IMR-90 (cell line): ENCODE data around the gene COG7. TPM values are rescaled to one million over a fixed set of nuclear protein-coding genes. Genes with fewer than 3 reads are reported as not detected.

Experiments used
- ATAC-seq: fragments of 200-7000 bp; cut with Tn5 transposase; 2 replicates; pipeline ENCODE4 v1.9.1; 2020; ENCODE audit warnings: low read depth, mild to moderate bottlenecking, moderate library complexity
- BruUV-seq: library from RNA; stranded (reverse); fragments of 400-500 nt; replicated peaks from 2 replicates; lab custom pipeline; 2021; lab: Mats Ljungman, UMichigan
- CTCF ChIA-PET: fragments of 300-600 bp; formaldehyde crosslinking; extraction: SDS; loops from one replicate; lab custom pipeline; 2021; ENCODE audit warnings: antibody characterized with exemption; lab: Yijun Ruan, JAX
- POLR2A ChIA-PET: fragments of 300-600 bp; sonication (Branson Sonifier 250); formaldehyde crosslinking; loops from one replicate; lab custom pipeline; 2022; ENCODE audit warnings: antibody characterized with exemption; ENCODE audit not compliant: unreplicated experiment; lab: Charles Lee
- DNase-seq: peaks from one replicate; pipeline ENCODE4 v3.0.0; 2013
- H2AFZ ChIP-seq: replicated peaks from 2 replicates; pipeline ENCODE3; 2013; ENCODE audit warnings: low read length, mild to moderate bottlenecking; ENCODE audit not compliant: poor library complexity
- H2AK5ac ChIP-seq: 2 replicates; pipeline ENCODE4 v1.6.1; 2013; ENCODE audit warnings: low read depth, low read length, inconsistent platforms
- H2AK9ac ChIP-seq: replicated peaks from 2 replicates; pipeline ENCODE3; 2013; ENCODE audit warnings: mild to moderate bottlenecking, low read depth, low read length, moderate library complexity; ENCODE audit not compliant: poor library complexity
- H2BK120ac ChIP-seq: 2 replicates; pipeline ENCODE4 v1.6.1; 2013; ENCODE audit warnings: low read depth, low read length, inconsistent platforms
- H2BK15ac ChIP-seq: 3 replicates; pipeline ENCODE4 v1.6.1; 2013; ENCODE audit warnings: low read depth, low read length, inconsistent platforms
- H2BK20ac ChIP-seq: 2 replicates; pipeline ENCODE4 v1.6.1; 2013; ENCODE audit warnings: low read depth, mild to moderate bottlenecking, inconsistent platforms, low read length, moderate library complexity
- H2BK5ac ChIP-seq: 2 replicates; pipeline ENCODE4 v1.6.1; 2013; ENCODE audit warnings: mild to moderate bottlenecking, low read depth, low read length, inconsistent platforms; ENCODE audit not compliant: poor library complexity, severe bottlenecking
- H3K14ac ChIP-seq: replicated peaks from 2 replicates; pipeline ENCODE4 v1.6.1; 2013; ENCODE audit warnings: low read depth, low read length, inconsistent platforms
- H3K18ac ChIP-seq: 2 replicates; pipeline ENCODE4 v1.6.1; 2013; ENCODE audit warnings: low read depth, low read length, control low read depth
- H3K23ac ChIP-seq: 2 replicates; pipeline ENCODE4 v1.6.1; 2013; ENCODE audit warnings: low read depth, low read length, inconsistent platforms
- H3K27ac ChIP-seq: 2 replicates; pipeline ENCODE4 v1.5.1; 2013; ENCODE audit warnings: mild to moderate bottlenecking, control low read depth, low read length; ENCODE audit not compliant: insufficient read depth
- H3K27me3 ChIP-seq: 2 replicates; pipeline ENCODE4 v1.6.1; 2013; ENCODE audit warnings: low read length; ENCODE audit not compliant: control insufficient read depth, insufficient read depth
- H3K36me3 ChIP-seq: 2 replicates; pipeline ENCODE4 v1.6.1; 2013; ENCODE audit warnings: low read length, mixed read lengths; ENCODE audit not compliant: control insufficient read depth, insufficient read depth
- H3K4ac ChIP-seq: 2 replicates; pipeline ENCODE4 v1.6.1; 2013; ENCODE audit warnings: low read depth, low read length, inconsistent platforms
- H3K4me1 ChIP-seq: 2 replicates; pipeline ENCODE4 v1.6.1; 2013; ENCODE audit warnings: low read length, mixed read lengths; ENCODE audit not compliant: control insufficient read depth, insufficient read depth
- H3K4me2 ChIP-seq: 2 replicates; pipeline ENCODE4 v1.6.1; 2013; ENCODE audit warnings: low read depth, mild to moderate bottlenecking, control low read depth, low read length, moderate library complexity
- H3K4me3 ChIP-seq: 2 replicates; pipeline ENCODE4 v1.5.1; 2013; ENCODE audit warnings: low read depth, mild to moderate bottlenecking, control low read depth, low read length, moderate library complexity; ENCODE audit not compliant: insufficient read depth
- H3K56ac ChIP-seq: 2 replicates; pipeline ENCODE4 v1.6.1; 2013; ENCODE audit warnings: low read length, inconsistent platforms; ENCODE audit not compliant: insufficient read depth; ENCODE audit errors: extremely low read depth
- H3K79me1 ChIP-seq, 2 experiments: 2 replicates each; pipeline ENCODE4 v1.6.1; 2013; ENCODE audit warnings: low read length in 2 of 2, inconsistent platforms in 1 of 2, low read depth in 1 of 2
- H3K9ac ChIP-seq: 2 replicates; pipeline ENCODE4 v1.6.1; 2013; ENCODE audit warnings: low read depth, low read length, control low read depth
- H3K9me1 ChIP-seq: 2 replicates; pipeline ENCODE4 v1.6.1; 2013; ENCODE audit warnings: low read length, inconsistent platforms; ENCODE audit not compliant: insufficient read depth
- H3K9me3 ChIP-seq: 2 replicates; pipeline ENCODE4 v1.6.1; 2013; ENCODE audit warnings: low read length; ENCODE audit not compliant: control insufficient read depth, insufficient read depth
- H4K20me1 ChIP-seq: 2 replicates; pipeline ENCODE4 v1.6.1; 2013; ENCODE audit warnings: low read length, inconsistent platforms; ENCODE audit not compliant: insufficient read depth
- H4K5ac ChIP-seq: 2 replicates; pipeline ENCODE4 v1.6.1; 2013; ENCODE audit warnings: mild to moderate bottlenecking, low read depth, low read length, control low read depth
- H4K8ac ChIP-seq, 2 experiments: 2 replicates each; pipeline ENCODE4 v1.6.1; 2013; ENCODE audit warnings: low read depth in 2 of 2, low read length in 2 of 2, control low read depth in 1 of 2, inconsistent platforms in 1 of 2
- H4K91ac ChIP-seq: 2 replicates; pipeline ENCODE4 v1.6.1; 2013; ENCODE audit warnings: low read depth, low read length, inconsistent platforms; ENCODE audit not compliant: insufficient read depth
- BHLHE40 ChIP-seq: fragments of 150-350 bp; IDR thresholded peaks from 2 replicates; pipeline ENCODE4 v1.6.1; 2016; ENCODE audit warnings: mild to moderate bottlenecking, low read depth, low read length
- CEBPB ChIP-seq: IDR thresholded peaks from 2 replicates; pipeline ENCODE4 v1.6.1; 2012; ENCODE audit warnings: low read depth, low read length, improper control_type of control experiment
- CHD1 ChIP-seq: IDR thresholded peaks from 2 replicates; pipeline ENCODE4 v1.6.1; 2012; ENCODE audit warnings: low read depth, low read length, improper control_type of control experiment
- FOS ChIP-seq: fragments of 150-350 bp; IDR thresholded peaks from 2 replicates; pipeline ENCODE4 v1.6.1; 2016; ENCODE audit warnings: low read depth, low read length
- MAZ ChIP-seq: IDR thresholded peaks from 2 replicates; pipeline ENCODE4 v1.6.1; 2012; ENCODE audit warnings: low read depth, mild to moderate bottlenecking, low read length, improper control_type of control experiment, moderate library complexity, borderline replicate concordance
- MXI1 ChIP-seq: IDR thresholded peaks from 2 replicates; pipeline ENCODE4 v1.6.1; 2012; ENCODE audit warnings: low read depth, mild to moderate bottlenecking, low read length, moderate library complexity, borderline replicate concordance
- NFE2L2 ChIP-seq: fragments of 150-350 bp; IDR thresholded peaks from 2 replicates; pipeline ENCODE4 v1.6.1; 2016; ENCODE audit warnings: low read depth, mild to moderate bottlenecking, low read length
- RFX5 ChIP-seq: IDR thresholded peaks from 2 replicates; pipeline ENCODE4 v1.8.0; 2012; ENCODE audit warnings: low read depth, mild to moderate bottlenecking, low read length, moderate library complexity
- WGBS, 2 experiments: methylation state at CpG; one replicate each; pipeline versions ENCODE4 v1.1.5 to v1.1.7; 2013; ENCODE audit warnings: missing lambda C conversion rate in 2 of 2; ENCODE audit not compliant: insufficient read length in 1 of 2; ENCODE audit errors: extremely low coverage in 2 of 2; 5-methylcytosine and 5-hydroxymethylcytosine counted together
- dilution Hi-C: fragments of 300-500 bp; cut with HindIII; formaldehyde crosslinking; loops from one replicate; pipeline ENCODE4 v1.14.3; 2018; ENCODE audit warnings: low sequenced_read_pairs; ENCODE audit not compliant: unreplicated experiment
- in situ Hi-C: fragments of 300-500 bp; cut with MboI; formaldehyde crosslinking; loops from 3 replicates; pipeline ENCODE4 v1.14.3; 2019; ENCODE audit warnings: low sequenced_read_pairs, inconsistent platforms, mixed read lengths
- intact Hi-C: fragments of 100-400 bp; cut with micrococcal nuclease; formaldehyde crosslinking; loops from 2 replicates; pipeline ENCODE4 v1.10.0; 2022
- polyA plus RNA-seq, 3 experiments: library from polyadenylated mRNA; depleted of rRNA; stranded (reverse); fragments of >200 nt; gene quantifications; 2 replicates each; pipeline ENCODE4 v1.2.3, GENCODE V29; 2012; ENCODE audit warnings: low replicate concordance in 1 of 3
- total RNA-seq: library from RNA; depleted of rRNA; stranded (reverse); fragments of >200 nt; gene quantifications from 2 replicates; pipeline ENCODE4 v1.2.3, GENCODE V29; 2012
- TF ChIP-seq, protein P1 (sequence below): fragments of 150-350 bp; IDR thresholded peaks from 2 replicates; pipeline ENCODE4 v1.6.1; 2017; ENCODE audit warnings: mild to moderate bottlenecking, antibody characterized with exemption, low read length, low read depth
- TF ChIP-seq, protein P2 (sequence below): fragments of 150-350 bp; IDR thresholded peaks from 2 replicates; pipeline ENCODE4 v1.6.1; 2016; ENCODE audit warnings: low read depth, mild to moderate bottlenecking, low read length, moderate library complexity, borderline replicate concordance

The COG7 gene
- total and polyA plus RNA-seq, 2 of the 4 experiments (the other 2 are of a cell fraction), result 28.5 to 43.7 TPM

DNA sequence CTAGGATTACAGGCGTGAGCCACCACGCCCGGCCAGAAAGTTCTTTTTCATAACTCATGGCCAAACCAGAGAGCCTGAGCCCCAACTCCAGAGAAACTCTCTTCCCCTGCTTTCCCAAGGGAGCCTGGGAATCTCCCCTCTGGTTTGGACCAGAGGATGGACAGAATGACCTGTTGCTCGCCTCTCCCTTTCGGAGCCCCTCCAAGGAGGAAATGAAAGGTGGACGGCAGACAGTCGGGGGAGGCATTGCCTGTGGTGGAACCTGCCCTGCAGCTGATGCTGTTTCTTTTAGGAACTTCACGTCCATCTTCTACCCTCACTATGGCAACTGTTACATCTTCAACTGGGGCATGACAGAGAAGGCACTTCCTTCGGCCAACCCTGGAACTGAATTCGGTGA is 85.4 kb downstream of the COG7 start:
- H2BK20ac ChIP-seq, result no peak overlapping the region
- BruUV-seq, result no TSS peak
- H3K9ac ChIP-seq, result no peak overlapping the region
- no peak overlapping the region for H2BK5ac ChIP-seq
- ChIA-PET CTCF (no interaction called here), POLR2A (no interaction called here)
- H3K4me3 ChIP-seq, result no peak overlapping the region
- H3K27me3 ChIP-seq, result peaks cover 6% of the 10 kb centered on the region; the same call in 1 of the 2 replicates
- no peaks in the 10 kb centered on the region for H4K20me1 ChIP-seq
- 93% methylated on average over 3 of the region's 10 CpGs; no CpG with 5 or more reads in 1 of the 2 experiments for WGBS, 2 experiments
- H3K18ac ChIP-seq, result no peak overlapping the region
- H4K5ac ChIP-seq, result no peak overlapping the region
- in situ Hi-C loops, result no loop called here
- dilution Hi-C loops, result no loop called here
- H3K4me1 ChIP-seq, result no peaks in the 10 kb centered on the region
- DNase-seq (no peak), ATAC-seq (no peak)
- no peak overlapping the region for H3K4ac ChIP-seq
- H2AK5ac ChIP-seq, result no peak overlapping the region
- H3K79me1 ChIP-seq, result no peaks in the 10 kb centered on the region
- intact Hi-C loops, result no loop called here
- H3K14ac ChIP-seq, result no peak overlapping the region
- no peak overlapping the region for H4K8ac ChIP-seq
- no peak overlapping the region for H3K27ac ChIP-seq
- no peak overlapping the region for H2BK15ac ChIP-seq
- no peak overlapping the region for H2BK120ac ChIP-seq
- no peak overlapping the region for H2AFZ ChIP-seq
- H3K23ac ChIP-seq, result no peak overlapping the region
- H3K4me2 ChIP-seq, result no peak overlapping the region
- no peak overlapping the region for H4K91ac ChIP-seq
- TF ChIP-seq BHLHE40 (no peak), NFE2L2 (no peak), RFX5 (no peak), CHD1 (no peak), FOS (no peak), CEBPB (no peak), MAZ (no peak), MXI1 (no peak)
- TF ChIP-seq, protein P1, sequence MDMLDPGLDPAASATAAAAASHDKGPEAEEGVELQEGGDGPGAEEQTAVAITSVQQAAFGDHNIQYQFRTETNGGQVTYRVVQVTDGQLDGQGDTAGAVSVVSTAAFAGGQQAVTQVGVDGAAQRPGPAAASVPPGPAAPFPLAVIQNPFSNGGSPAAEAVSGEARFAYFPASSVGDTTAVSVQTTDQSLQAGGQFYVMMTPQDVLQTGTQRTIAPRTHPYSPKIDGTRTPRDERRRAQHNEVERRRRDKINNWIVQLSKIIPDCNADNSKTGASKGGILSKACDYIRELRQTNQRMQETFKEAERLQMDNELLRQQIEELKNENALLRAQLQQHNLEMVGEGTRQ, result no peak
- TF ChIP-seq, protein P2, sequence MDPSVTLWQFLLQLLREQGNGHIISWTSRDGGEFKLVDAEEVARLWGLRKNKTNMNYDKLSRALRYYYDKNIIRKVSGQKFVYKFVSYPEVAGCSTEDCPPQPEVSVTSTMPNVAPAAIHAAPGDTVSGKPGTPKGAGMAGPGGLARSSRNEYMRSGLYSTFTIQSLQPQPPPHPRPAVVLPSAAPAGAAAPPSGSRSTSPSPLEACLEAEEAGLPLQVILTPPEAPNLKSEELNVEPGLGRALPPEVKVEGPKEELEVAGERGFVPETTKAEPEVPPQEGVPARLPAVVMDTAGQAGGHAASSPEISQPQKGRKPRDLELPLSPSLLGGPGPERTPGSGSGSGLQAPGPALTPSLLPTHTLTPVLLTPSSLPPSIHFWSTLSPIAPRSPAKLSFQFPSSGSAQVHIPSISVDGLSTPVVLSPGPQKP, result no peak
- H3K9me3 ChIP-seq, result no peaks in the 10 kb centered on the region
- no peaks in the 10 kb centered on the region; the same call in 1 of the 2 replicates for H3K9me1 ChIP-seq
- H2AK9ac ChIP-seq, result no peak overlapping the region
- no peaks in the 10 kb centered on the region for H3K36me3 ChIP-seq
- H3K56ac ChIP-seq, result no peak overlapping the region
